Fibroblast of skin of scalp (primary cell): Measurements from ENCODE around the gene FOXE3.

Experiments
- DNase-seq: peaks from one replicate; pipeline ENCODE4 v3.0.0-alpha.2; 2013

Gene FOXE3

DNA sequence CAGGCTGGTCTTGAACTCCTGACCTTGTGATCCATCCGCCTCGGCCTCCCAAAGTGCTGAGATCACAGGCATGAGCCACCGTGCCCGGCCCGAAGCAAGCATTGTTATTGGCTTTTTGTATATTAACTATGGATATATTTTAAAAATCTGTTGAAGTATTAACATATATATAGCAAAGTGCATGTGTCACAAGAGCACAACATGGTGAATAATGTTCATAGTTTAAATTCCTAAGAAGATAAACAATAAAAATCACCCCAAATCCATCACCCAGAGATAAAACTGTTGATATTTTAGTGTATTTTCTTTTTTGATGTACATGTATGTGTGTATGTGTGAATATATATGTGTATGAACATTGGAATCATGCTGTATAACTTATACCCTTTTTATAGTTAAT is 9.1 kb upstream of the FOXE3 start:
- no peak for DNase-seq

DNA sequence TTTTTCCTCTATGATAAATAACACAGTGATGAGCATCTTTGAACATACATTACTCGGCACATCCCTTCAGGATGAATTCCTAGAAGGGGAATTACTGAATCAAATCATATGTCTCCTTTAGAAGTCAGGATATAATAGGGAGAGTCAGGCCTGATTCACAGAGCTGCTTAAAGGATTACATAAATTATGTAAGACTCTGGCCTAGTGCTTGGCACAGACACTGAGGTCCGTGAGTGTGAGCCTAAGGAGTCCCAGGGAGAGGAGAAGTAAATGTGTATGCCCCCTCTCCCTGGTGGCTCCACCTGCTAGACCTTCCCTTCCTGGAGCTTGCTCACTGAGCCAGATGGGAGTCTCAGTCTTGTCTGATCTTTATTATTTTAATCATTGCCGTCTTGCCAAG is 8.6 kb upstream of the FOXE3 start:
- peak; percentile 21 for DNase-seq

DNA sequence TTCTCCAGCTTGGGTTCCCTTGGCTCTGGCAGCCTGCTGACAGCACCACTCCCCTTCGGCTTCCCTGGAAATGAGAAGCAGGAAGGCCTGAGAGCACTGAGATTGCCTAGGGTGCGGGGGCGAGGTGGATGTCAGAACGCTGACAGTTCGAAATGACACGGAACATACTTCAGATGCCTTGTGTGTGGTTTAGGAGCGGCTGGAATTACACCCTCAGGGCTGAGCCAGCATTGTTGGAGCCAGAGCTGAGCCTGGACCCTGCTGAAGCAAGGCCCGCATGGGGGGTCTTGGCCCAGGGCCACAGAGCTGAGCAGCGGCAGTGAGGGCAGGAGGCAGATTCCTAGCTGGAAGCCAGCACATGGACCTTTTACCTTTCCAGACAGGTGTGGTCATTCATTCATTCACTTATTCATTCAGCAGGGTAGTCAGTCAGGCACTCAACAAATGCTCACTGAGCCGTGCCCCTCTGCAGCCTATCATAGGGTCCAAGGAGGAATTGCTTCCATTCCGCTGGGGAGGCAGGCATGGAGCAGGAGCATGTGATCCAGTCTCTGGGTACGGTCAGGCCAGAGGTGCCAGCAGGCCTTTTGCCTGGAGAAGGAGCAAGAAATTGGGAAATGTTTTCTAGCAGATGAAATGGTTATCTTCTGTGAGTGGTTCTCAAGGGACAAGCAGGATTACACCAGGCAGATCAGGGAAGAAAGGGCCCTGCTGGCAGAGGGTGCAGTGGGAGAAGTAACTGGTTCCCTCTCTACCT is 6.6 kb upstream of the FOXE3 start:
- DNase-seq = peak; percentile 92

DNA sequence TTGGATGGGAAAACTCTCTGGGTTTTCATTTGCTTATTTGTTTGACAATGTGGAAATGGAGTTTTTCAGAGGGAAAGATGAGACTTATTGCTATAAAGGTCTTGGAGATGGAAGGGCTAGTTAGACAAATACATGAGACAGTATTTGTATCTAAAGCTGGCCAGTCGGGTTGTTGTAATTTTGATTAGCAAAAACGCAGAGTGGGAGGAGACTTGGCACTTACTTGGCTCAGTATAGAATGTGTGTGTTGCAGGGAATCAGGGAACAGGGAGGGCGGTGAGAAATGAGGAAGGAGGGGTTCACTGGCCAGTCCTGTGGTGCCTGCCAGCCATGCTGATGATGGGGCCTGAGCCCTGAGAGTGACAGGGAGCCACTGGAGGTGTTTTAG is 6.0 kb upstream of the FOXE3 start:
- no peak for DNase-seq

DNA sequence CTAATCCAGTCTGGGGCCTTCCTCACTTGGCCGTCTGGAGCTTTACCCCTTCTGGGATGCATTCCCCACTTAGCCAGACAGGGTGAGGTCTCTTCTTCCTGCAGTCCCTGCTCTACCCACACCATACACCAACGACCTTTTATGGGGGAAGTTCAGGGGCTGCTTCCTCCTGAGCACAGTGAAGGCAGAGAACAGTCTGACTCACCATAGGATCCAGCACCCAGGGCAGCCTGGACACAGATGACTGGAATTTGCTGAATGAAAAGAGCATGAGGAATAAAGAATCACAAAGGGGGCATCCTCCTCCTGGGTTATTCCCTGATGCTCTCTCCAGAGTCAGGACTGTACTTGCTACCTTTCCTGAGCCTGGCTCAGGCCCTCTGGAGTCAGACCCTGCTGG is 4.6 kb upstream of the FOXE3 start:
- DNase-seq = peak; percentile 46

DNA sequence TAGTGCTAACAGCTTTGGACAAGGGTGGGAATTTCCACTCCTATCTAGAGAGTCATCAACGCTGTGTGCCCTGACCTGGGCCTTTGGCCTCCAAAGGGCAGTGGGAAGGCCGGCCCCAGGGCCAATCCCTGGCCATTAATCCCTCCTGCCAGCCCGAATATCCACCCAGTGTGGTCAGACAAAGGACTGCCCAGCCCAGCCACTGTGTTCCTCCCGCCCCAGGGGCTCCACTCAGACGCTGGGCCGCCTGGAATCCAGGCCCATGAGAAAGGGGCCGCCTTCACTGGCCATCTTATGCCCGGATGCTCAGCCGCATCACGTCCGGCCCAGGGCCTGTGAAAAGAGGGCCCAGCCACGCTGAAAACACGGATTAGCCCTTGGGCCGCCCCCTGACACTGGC is 3.6 kb upstream of the FOXE3 start:
- DNase-seq = no peak

DNA sequence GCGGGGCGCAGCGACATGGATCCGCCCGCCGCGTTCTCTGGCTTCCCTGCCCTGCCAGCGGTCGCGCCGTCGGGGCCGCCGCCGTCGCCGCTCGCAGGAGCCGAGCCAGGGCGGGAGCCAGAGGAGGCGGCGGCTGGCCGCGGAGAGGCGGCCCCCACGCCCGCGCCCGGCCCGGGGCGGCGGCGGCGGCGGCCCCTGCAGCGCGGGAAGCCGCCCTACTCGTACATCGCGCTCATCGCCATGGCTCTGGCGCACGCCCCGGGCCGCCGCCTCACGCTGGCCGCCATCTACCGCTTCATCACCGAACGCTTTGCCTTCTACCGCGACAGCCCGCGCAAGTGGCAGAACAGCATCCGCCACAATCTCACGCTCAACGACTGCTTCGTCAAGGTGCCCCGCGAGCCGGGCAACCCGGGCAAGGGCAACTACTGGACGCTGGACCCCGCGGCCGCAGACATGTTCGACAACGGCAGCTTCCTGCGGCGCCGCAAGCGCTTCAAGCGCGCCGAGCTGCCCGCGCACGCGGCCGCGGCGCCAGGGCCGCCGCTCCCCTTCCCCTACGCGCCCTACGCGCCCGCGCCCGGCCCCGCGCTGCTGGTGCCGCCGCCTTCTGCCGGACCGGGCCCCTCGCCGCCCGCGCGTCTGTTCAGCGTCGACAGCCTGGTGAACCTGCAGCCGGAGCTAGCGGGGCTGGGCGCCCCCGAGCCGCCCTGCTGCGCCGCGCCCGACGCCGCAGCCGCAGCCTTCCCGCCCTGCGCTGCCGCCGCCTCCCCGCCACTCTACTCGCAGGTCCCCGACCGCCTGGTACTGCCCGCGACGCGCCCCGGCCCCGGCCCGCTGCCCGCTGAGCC is 459 bp downstream of the FOXE3 start:
- no peak for DNase-seq

DNA sequence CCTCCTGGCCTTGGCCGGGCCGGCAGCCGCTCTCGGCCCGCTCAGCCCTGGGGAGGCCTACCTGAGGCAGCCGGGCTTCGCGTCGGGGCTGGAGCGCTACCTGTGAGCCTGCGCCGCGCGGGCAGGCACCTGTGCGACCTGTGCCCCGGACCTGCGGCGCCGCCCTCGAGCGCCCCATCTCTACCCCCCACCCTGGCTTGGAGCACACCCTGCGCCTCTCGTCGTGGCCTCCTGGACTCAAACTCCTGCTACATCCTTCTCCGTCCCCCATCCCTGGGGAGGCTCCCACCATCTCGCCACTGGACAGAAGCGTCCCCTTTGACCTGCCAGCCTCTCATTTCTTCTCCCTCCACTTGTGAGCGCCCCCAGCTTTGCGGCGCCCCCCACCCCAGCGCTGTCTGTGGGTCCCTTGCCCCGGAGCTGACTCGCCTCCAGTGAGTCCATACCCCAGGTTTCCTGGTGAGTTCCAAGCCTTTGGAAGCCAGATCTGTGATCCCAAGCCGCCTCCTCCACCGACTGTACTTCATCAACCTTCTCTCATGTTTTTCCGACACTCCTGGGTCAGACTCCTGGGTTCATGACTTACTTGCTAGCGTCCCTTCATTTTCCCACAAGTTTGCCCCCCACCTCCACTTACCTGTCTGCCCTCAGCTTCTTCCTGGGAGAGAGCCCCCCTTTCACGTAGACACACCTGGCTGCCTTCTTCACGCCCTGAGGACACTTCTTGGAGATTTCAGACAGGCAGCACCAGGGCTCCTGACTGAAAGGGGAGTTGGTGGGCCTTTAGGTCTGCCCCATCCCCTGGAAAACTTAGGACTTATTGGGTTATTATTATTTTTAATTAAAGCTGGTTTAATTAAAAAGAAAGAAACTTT is 1.3 kb downstream of the FOXE3 start:
- DNase-seq = no peak

DNA sequence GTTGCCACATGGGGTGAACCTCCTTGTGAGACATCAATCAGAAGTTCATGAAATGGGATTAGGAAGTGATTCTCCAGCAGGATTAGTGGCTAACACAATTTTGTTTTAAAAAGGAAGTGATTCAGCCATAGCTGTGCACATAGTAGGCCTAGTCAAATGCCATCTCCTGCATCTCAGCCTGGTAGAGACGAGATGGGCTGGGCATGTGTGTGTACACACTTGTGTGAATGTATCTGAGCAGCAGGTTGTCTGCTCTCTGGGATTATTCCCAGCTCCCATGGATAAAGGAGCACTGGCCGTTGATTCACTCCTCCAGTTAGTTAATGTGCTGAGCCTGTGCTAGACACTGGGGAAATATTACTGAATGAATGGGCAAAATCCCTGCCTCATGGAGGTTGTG is 2.0 kb downstream of the FOXE3 start:
- DNase-seq = no peak

DNA sequence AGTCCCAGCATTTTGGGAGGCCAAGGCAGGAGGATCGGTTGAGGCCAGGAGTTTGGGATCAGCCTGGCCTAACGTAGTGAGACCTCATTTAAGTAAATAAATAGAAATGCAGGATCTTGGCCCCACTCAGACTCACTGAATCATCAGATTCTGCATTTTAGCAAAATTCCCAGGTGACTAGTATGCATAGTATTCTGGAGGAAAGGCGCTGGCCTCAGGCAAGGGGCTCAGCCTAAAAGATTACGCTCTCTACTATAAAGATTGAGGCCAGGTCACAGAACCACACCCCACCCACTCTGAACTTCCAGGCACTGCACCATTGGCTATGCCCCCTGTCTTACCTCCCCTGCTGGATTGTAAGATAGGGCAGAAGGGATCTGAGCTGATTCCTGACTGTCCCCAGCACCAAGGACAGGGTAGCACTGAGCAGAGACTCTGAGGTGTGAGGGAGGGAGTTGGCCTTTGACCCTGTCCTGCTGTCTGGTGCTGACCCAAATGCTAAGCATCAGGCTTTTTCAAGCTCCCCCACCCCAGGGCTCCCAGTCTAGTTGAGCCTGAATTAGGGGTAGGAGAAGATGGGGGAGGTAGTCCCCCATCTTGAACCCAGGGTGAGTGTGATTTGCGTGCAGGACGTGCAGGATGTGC is 2.7 kb downstream of the FOXE3 start:
- no peak for DNase-seq

DNA sequence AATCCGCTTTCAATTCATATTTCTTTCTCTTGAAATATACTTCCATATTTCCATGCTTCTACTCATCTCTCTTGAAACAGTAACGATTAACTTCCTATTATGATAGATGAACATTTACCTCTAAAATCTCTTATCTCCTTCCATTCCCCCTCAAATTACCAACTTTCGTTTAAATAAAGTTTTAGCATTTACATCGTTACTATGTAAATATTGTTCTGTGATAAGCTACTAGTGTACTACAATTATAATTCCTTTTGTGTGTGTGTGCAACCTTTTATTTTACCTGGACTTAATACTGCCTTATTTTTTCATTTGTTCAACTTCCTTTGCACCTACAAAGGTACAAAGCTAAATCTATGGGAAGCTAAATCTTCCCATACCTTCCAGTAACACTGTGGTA is 4.5 kb downstream of the FOXE3 start:
- DNase-seq = no peak

DNA sequence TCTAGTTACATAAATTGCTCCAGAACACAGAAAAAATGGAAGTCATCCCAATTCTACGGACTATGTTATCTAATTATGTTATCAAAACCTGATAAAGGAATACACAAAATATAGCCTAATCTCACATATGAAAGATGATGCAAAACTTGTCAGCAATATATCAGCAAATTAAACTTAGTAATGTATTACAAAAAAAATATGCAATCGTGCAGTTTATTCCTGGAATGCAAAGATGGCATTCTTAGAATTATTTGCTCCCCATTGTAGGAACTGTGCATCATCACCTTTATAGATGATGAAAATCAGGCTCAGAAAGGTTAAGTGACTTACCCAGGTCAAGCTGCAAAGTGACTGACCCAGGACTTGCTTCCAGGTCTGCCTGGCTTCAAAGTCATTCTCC is 7.8 kb downstream of the FOXE3 start:
- DNase-seq = no peak

DNA sequence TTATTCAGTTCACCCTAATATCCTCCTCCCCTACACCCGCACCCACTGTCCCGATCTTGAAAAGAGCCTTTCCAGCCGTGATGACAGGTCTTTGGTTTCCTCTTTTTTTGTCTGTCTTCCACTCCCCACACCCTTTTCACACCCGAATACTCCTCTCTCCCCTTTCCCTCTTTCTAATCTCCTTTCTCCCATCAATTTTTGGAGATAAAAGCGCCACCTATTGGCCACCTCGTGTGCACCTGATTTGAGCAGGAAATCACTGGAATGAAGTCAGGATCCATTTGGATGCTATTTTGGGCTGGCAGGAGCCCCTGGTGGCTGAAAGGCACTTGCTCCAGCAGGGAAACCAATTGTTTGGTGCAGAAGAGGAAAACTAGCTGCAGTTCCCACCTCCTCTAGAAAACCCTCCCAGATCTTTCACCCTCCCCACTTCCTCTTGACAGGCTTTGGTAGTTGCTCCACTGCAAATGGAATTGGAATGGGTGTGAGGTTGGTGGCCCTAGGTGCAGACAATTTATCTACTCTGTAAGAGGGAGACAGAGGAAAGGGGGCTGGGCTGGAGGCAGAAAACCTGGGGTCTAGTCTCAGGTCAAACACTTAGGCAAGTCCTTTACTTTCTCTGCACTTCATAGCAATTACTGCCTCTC is 8.4 kb downstream of the FOXE3 start:
- DNase-seq = peak; percentile 73

DNA sequence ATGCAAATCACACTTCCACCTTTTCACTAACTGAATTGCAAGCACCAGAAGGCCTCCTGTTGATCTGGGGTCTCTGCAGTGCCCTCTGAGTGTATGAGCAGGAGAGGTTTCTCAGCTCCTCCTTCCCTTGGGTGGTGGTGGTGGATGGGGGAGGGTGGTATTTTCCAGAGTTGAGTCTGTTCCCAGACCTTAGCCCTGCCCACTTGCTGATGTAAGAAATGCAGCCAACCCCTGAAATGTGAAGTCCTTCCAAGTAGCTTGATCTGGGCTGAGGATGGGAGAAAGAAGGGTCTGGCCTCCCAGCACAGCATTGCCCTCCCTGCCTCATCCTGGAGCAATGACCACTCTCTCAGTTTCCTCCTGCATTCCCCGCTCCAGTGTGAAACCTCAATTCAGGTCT is 15.4 kb downstream of the FOXE3 start:
- peak; percentile 85 for DNase-seq

DNA sequence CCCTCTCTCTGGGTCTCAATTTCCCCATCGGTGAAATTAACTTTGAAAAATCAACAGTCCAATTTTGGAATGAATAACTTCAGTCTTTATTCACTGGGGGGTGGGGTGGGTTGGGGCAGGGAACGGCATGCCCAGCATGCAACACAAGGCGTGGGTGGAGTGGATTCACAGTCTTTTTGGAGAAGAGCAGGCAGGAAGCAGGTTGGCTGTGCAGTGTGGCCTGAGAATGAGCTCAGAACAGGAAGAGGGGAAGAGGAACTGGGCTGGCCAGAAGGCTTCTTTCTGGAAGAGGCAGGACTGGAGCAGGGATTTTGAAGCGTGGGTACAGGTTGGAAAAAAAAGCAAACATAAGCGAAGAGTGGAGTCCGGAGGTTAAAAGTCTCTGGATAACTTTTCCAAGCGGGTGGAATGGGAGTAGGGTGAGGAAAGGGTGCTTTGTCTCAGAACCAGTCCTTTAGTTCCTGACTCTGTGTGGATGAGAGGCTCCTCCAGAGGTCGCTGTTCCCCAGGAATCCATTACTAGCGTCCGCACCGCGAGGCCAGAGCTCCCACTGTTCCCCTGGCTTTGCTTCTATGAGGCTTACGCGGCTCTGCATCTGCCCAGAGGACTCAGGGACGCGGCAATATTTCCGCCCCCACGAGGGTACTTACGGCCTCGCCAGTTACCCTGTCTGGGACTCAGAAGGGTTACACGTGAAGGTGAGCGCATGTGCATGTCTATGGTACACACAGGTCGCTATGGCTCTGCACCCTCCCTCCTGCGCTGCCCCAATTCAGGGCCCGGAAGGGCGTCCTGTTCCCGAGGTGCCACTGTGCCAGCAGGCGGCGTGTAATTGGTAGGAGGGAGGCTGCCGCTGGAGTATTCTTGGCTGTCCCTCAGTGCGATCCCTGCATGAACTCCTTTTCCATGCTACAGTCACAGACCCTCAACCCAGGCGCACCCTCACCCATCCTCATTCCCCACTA is 16.3 kb downstream of the FOXE3 start:
- peak; percentile 76 for DNase-seq

DNA sequence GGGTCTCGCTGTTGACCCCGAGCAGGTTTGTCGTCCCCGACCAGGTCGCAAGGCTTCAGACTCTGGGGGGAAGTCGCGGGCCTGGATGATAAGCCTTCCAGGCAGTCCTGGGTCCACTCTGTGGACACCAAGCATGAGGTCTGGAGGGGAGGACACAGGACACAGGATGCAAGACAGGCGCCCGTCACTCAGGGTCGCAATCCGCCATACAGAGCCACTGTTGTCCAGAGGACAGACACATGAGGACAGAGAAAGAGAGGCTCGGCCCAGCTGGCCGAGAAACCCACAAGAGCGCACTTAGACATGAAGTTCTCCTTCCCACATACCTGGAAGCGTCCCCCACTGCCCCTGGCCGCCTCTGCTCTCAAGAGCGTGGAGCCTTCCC is 16.9 kb downstream of the FOXE3 start:
- DNase-seq = no peak

DNA sequence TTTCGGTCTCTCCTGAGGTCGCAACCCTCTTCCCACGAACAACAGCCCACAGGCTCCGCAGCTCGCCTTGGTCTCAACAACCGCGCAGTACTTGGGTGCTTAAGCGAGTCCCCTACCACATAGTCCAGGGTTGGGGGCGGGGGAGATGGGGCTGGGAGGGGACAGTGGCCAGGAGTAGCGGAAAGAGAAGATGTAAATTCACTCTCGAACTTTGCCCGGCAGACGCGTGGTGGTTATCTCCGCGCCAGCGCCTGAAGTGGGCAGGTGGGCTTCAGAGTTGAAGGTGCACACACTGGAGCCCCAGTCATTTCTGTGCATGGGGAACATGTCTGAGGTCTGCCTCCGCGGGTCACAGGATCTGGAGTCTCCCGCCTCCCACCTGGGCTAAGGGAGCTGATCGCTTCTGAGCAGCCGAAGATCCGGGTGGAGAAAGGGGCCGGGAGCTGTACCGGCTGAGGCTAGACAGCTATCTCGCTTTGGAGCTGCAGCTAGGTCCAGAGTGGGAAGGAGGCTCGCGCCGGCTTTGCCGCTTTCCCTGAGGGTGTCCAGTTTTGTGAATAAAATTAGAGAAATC is 17.5 kb downstream of the FOXE3 start:
- no peak for DNase-seq

DNA sequence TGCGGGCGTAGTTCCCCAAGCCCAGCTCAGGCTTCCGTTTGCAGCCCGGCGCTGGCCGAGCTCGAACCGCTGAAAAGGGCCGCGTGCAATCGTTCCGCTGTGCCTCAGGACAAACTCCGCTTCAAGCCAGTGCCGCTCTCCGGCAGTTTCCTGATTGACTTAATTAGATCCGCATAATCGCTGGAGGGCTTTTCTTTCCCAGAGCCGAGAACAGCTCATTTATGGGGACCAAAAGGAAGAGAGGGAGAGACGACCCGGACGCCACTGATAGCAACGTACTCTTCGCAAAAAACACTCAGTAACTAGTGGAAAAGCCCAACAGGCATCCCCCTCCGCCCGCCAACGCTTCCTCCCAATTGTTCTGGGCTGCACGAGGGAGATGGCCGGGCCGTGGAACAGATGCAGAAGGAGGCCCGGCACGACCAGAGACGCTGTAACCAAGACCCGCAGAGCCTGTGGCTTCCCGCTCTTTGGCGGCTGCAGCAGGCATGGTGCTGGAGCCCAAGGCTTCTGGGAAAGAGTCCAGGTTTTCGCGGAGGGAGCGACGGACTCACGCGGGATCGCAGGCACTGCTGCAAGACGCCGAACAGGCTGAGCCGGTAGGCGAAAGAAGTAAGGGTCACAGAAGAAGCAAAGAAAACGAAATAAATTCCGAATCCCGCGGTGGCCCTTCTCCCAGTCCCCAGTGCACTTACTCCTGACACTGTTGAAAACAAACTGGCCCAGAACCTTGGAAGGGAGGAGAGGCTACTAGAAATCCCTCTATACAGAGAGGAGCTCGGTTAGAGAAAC is 18.2 kb downstream of the FOXE3 start:
- peak; percentile 48 for DNase-seq

DNA sequence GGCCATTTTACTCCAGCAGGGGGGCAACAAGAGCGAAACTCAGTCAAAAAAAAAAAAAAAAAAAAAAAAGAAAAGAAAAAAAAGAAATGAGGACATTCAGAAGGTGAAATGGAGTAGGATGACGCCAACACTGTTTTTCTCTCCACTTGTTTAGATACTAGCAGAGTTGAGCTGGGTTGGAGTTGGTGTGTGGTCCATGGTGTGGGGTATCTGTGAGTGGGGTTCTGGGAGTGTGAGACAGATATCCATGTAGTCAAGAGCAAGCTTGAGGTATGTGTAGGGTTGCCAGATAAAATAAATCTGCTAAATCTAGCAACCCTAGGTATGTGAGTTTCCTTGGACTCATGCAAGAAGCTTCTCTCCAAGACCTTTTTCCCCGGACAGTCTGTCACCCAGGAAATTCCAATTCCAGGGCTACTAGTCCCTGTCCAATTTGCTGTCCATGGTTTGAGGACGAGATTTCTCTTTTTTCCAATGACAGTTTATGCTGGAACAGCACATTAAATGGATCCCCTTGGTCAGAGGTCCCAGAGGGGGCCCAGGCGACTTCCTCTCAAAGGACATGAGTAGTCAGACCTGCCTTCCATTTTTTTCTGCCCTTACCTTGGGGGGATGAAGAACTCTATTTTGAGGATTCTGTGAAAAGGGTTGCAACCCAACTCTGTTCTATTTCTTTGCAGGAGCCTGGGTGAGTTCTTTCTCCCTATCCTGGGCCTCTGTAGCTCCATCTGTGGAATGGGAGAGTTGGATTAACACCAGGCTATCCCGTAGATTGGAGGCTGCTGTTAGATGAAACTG is 19.6 kb downstream of the FOXE3 start:
- DNase-seq = peak; percentile 23
